Pancreas (tissue), 10 donors: ENCODE measurements around the gene CATSPERB. TPM values are rescaled to one million over a fixed set of nuclear protein-coding genes. Genes with fewer than 3 reads are reported as not detected.
"Not testable (repeated sequence)": the region's sequence is repeated elsewhere in the genome, so short reads cannot be mapped to it uniquely, and the experiment has no call there.

ENCODE experiments used
- ATAC-seq, 4 donors: fragments of 200-7000 bp; cut with Tn5 transposase; one replicate each; pipeline versions ENCODE4 v1.8.0 to v1.9.1; 2020; ENCODE audit warnings: mild to moderate bottlenecking in 4 of 4, moderate library complexity in 4 of 4
- DNase-seq, 6 donors: peaks; one replicate each; pipeline ENCODE4 v3.0.0-alpha.2; 2020
- FAIRE-seq: peaks from 2 replicates; lab custom pipeline; 2012; peaks lifted over from hg19 to GRCh38; lab: Jason Lieb, UNC
- H3K27ac ChIP-seq, 4 donors: fragments of 200-600 bp; sonication (generic); 1 replicate in 3 of 4; 2 replicates in 1 of 4; pipeline versions ENCODE4 v1.5.0 to v1.8.0; 2020
- H3K27me3 ChIP-seq, 4 donors: fragments of 200-600 bp; one replicate each; pipeline ENCODE4 v1.8.0; 2021
- H3K36me3 ChIP-seq, 3 donors: fragments of 200-600 bp; sonication (generic) in 1 of 3; one replicate each; pipeline versions ENCODE4 v1.5.0 to v1.8.0; 2020 to 2021
- H3K4me1 ChIP-seq, 3 donors: fragments of 200-600 bp; one replicate each; pipeline ENCODE4 v1.8.0; 2021
- H3K4me3 ChIP-seq, 4 donors: fragments of 200-600 bp; sonication (generic) in 2 of 4; one replicate each; pipeline versions ENCODE4 v1.5.0 to v1.8.0; 2020 to 2021
- H3K9me3 ChIP-seq, 4 donors: fragments of 200-600 bp; one replicate each; pipeline ENCODE4 v1.8.0; 2021
- CTCF ChIP-seq, 4 donors: fragments of 200-600 bp; sonication (generic) in 3 of 4; IDR thresholded peaks; one replicate each; pipeline versions ENCODE4 v1.5.0 to v1.8.0; 2021; ENCODE audit warnings: antibody characterized with exemption in 4 of 4
- WGBS, 2 donors: extraction: QIAGEN DNeasy Blood & Tissue Kit; methylation state at CpG; one replicate each; pipeline ENCODE4 v1.1.7; 2013; 5-methylcytosine and 5-hydroxymethylcytosine counted together
- intact Hi-C, 3 donors: fragments of 100-400 bp; cut with DNase I; formaldehyde crosslinking; loops; one replicate each; pipeline versions ENCODE4 v1.11.1 to v1.14.2; 2022
- polyA plus RNA-seq, 2 donors: library from polyadenylated mRNA; stranded (reverse); fragments of 200-250 nt; gene quantifications; one replicate each; pipeline ENCODE4 v1.2.3, GENCODE V29; 2013
- total RNA-seq, 6 donors: library from RNA; stranded (reverse); fragmentation: NEBNext Ultra II Directional in 4 of 6; extraction: Animal tissue kit (Norgen Biotek cat#: 25700) in 4 of 6; gene quantifications; one replicate each; pipeline versions ENCODE4 v1.2.1 to v1.2.4, GENCODE V29; 2021 to 2023
- donor health status: healthy with polysubstance abuse.
- donor health status: DM: no; HTN: no; CAD: no; lungs with moderate emphysema.
- donor health status: DM: no; HTN: no; CAD: no.
- donor health status: control.
- donor health status: control.
- donor health status: Bipolar disorder and iron deficiency.
- donor health status: DM: yes; HTN: yes; CAD: no.
- donor health status: DM: no; HTN: no; CAD: no.
- donor health status: DM: no; HTN: no; CAD: no.
- donor health status: DM: yes; HTN: yes; CAD: no.

The CATSPERB gene
- total and polyA plus RNA-seq, 8 donors = 6.0 to 40.0 (median 18.6) TPM

- H3K9me3 ChIP-seq = no peaks in the 10 kb centered on the region
- intact Hi-C loops = no loop called here
- H3K4me3 ChIP-seq = no peak overlapping the region
- ATAC-seq (no peak), DNase-seq (no peak), FAIRE-seq (no peak)
- no peaks in the 10 kb centered on the region for H3K27me3 ChIP-seq
- no peak for TF ChIP-seq CTCF (IDR thresholded peaks at IDR 0.05)
- no peak overlapping the region for H3K27ac ChIP-seq
- no peaks in the 10 kb centered on the region for H3K36me3 ChIP-seq
- no peaks in the 10 kb centered on the region for H3K4me1 ChIP-seq
These were observed 162.6 kb downstream of the CATSPERB start for GRCh38 chr14:91569301-91569700.

GRCh38 chr14:91568626-91569025, 163.3 kb downstream of the CATSPERB start:
- H3K4me1 ChIP-seq = no peaks in the 10 kb centered on the region
- H3K36me3 ChIP-seq = no peaks in the 10 kb centered on the region
- no peak for DNase-seq
- no peaks in the 10 kb centered on the region for H3K9me3 ChIP-seq
- 92 to 93% methylated on average over 4 of the region's 4 CpGs for WGBS, 2 donors
- TF ChIP-seq CTCF (IDR thresholded peaks at IDR 0.05) = no peak
- no peak for ATAC-seq
- intact Hi-C loops = no loop called here
- H3K27ac ChIP-seq = no peak overlapping the region
- no peak overlapping the region for H3K4me3 ChIP-seq
- no peak for FAIRE-seq
- H3K27me3 ChIP-seq = no peaks in the 10 kb centered on the region

- H3K27ac ChIP-seq = not testable (repeated sequence)
- 55 to 71% methylated on average over 4 of the region's 4 CpGs for WGBS, 2 donors
These were observed 164.1 kb downstream of the CATSPERB start for GRCh38 chr14:91567827-91568226.

GRCh38 chr14:91555531-91555930, 176.4 kb downstream of the CATSPERB start:
- ATAC-seq = no peak
- intact Hi-C loops = loop anchor here in 1 of 3 donors (10.0 kb wide), 1 partner anchor 69 kb away; no protein-coding TSS in a partner anchor
- H3K4me3 ChIP-seq = no peak overlapping the region
- H3K27me3 ChIP-seq = no peaks in the 10 kb centered on the region
- H3K4me1 ChIP-seq = no peaks in the 10 kb centered on the region
- FAIRE-seq = no peak
- no peak for DNase-seq
- H3K9me3 ChIP-seq = no peaks in the 10 kb centered on the region
- H3K27ac ChIP-seq = no peak overlapping the region
- no peaks in the 10 kb centered on the region for H3K36me3 ChIP-seq
- TF ChIP-seq CTCF (IDR thresholded peaks at IDR 0.05) = no peak
- 73 to 83% methylated on average over 2 of the region's 2 CpGs for WGBS, 2 donors

More at GRCh38 chr14:91567827-91568226, 164.1 kb downstream of the CATSPERB start:
- H3K36me3 ChIP-seq, FAIRE-seq, H3K27me3 ChIP-seq, intact Hi-C loops, ATAC-seq, H3K9me3 ChIP-seq, H3K4me1 ChIP-seq, DNase-seq, H3K4me3 ChIP-seq: not testable (repeated sequence)

GRCh38 chr14:91554535-91555332, 177.2 kb downstream of the CATSPERB start:
- no peak for TF ChIP-seq CTCF (IDR thresholded peaks at IDR 0.05)
- H3K27ac ChIP-seq = no peak overlapping the region
- H3K4me3 ChIP-seq = no peak overlapping the region
- H3K4me1 ChIP-seq = no peaks in the 10 kb centered on the region
- intact Hi-C loops = loop anchor here in 1 of 3 donors (10.0 kb wide), 1 partner anchor 70 kb away; no protein-coding TSS in a partner anchor
- H3K9me3 ChIP-seq = no peaks in the 10 kb centered on the region
- DNase-seq (no peak), FAIRE-seq (no peak), ATAC-seq (no peak)
- H3K36me3 ChIP-seq = no peaks in the 10 kb centered on the region
- no peaks in the 10 kb centered on the region for H3K27me3 ChIP-seq
- WGBS, 2 donors = 95% methylated on average over 11 of the region's 11 CpGs
